OCI-LY7 (cell line): ENCODE data around the gene ARL10. TPM values are rescaled to one million over a fixed set of nuclear protein-coding genes. Genes with fewer than 3 reads are reported as not detected.

Experiments
- BruUV-seq: library from RNA; stranded (reverse); fragments of 400-500 nt; replicated peaks from 2 replicates; lab custom pipeline; 2021; lab: Mats Ljungman, UMichigan
- CTCF ChIA-PET: fragments of 300-600 bp; sonication (Branson Sonifier 250); formaldehyde crosslinking; loops from one replicate; lab custom pipeline; 2022; ENCODE audit warnings: antibody characterized with exemption; ENCODE audit not compliant: unreplicated experiment; lab: Charles Lee
- POLR2A ChIA-PET: fragments of 300-600 bp; sonication (Branson Sonifier 250); formaldehyde crosslinking; loops from one replicate; lab custom pipeline; 2022; ENCODE audit warnings: antibody characterized with exemption; lab: Charles Lee
- DNase-seq: peaks from one replicate; pipeline ENCODE4 v3.0.0-alpha.2; 2015; ENCODE audit warnings: low spot score
- H2AFZ ChIP-seq: fragments of 200-600 bp; sonication (generic), shearing (Covaris generic); 2 replicates; pipeline ENCODE4 v1.6.1; 2014; ENCODE audit warnings: mild to moderate bottlenecking, antibody characterized with exemption, low read length, moderate library complexity
- H3K27ac ChIP-seq: fragments of 200-600 bp; sonication (generic); 2 replicates; pipeline ENCODE4 v1.5.1; 2014; ENCODE audit warnings: mixed run types, low read depth, mild to moderate bottlenecking, moderate library complexity, low read length, inconsistent platforms; ENCODE audit not compliant: poor library complexity, severe bottlenecking
- H3K36me3 ChIP-seq: fragments of 200-600 bp; sonication (generic); 2 replicates; pipeline ENCODE4 v1.6.1; 2014; ENCODE audit warnings: mild to moderate bottlenecking, antibody characterized with exemption, low read length, moderate library complexity, mixed read lengths; ENCODE audit not compliant: insufficient read depth
- H3K4me1 ChIP-seq: fragments of 200-600 bp; sonication (generic); 2 replicates; pipeline ENCODE4 v1.5.1; 2014; ENCODE audit warnings: mild to moderate bottlenecking, low read length; ENCODE audit not compliant: insufficient read depth, poor library complexity, severe bottlenecking
- H3K4me2 ChIP-seq: fragments of 200-600 bp; sonication (generic); 2 replicates; pipeline ENCODE4 v1.6.1; 2014; ENCODE audit warnings: mild to moderate bottlenecking, low read length
- H3K4me3 ChIP-seq: fragments of 200-600 bp; sonication (generic); 2 replicates; pipeline ENCODE4 v1.5.1; 2014; ENCODE audit warnings: mild to moderate bottlenecking, low read depth, low read length; ENCODE audit not compliant: poor library complexity, severe bottlenecking
- H3K79me2 ChIP-seq: fragments of 200-600 bp; sonication (generic); 2 replicates; pipeline ENCODE4 v1.6.1; 2016; ENCODE audit warnings: low read depth, mild to moderate bottlenecking, low read length, moderate library complexity, mixed read lengths; ENCODE audit not compliant: insufficient read depth
- H3K9me2 ChIP-seq: fragments of 200-600 bp; sonication (generic); 2 replicates; pipeline ENCODE4 v1.6.1; 2016; ENCODE audit warnings: mild to moderate bottlenecking, low read length, mixed read lengths; ENCODE audit not compliant: insufficient read depth
- H3K9me3 ChIP-seq: fragments of 200-600 bp; sonication (generic); 2 replicates; pipeline ENCODE4 v1.6.1; 2014; ENCODE audit warnings: mild to moderate bottlenecking, mixed run types, low read length, mixed read lengths
- H4K20me1 ChIP-seq: fragments of 200-600 bp; sonication (generic); 2 replicates; pipeline ENCODE4 v1.6.1; 2014; ENCODE audit warnings: mild to moderate bottlenecking, antibody characterized with exemption, low read length, moderate library complexity, mixed read lengths; ENCODE audit not compliant: insufficient read depth
- CTCF ChIP-seq: fragments of 200-600 bp; sonication (generic); conservative IDR thresholded peaks from 2 replicates; pipeline ENCODE4 v1.5.1; 2014; ENCODE audit warnings: mild to moderate bottlenecking, antibody characterized with exemption, low read length, moderate library complexity, mixed read lengths
- EZH2phosphoT487 ChIP-seq: fragments of 200-600 bp; sonication (generic); IDR thresholded peaks from 2 replicates; pipeline ENCODE4 v1.6.1; 2018; ENCODE audit warnings: low read depth, borderline replicate concordance, mild to moderate bottlenecking, mixed run types, antibody characterized with exemption, low read length, moderate library complexity, mixed read lengths
- intact Hi-C: fragments of 100-400 bp; cut with micrococcal nuclease; formaldehyde crosslinking; loops from one replicate; pipeline ENCODE4 v1.10.0; 2022; ENCODE audit not compliant: unreplicated experiment
- total RNA-seq, 2 experiments: library from RNA; depleted of rRNA in 1 of 2; stranded (reverse); fragments of >200 nt in 1 of 2; shearing (Covaris generic) in 1 of 2; gene quantifications; 2 replicates each; pipeline ENCODE4 v1.2.3, GENCODE V29; 2014 to 2022

ARL10 gene
- total RNA-seq, 2 experiments from 2014 or later, result 0.06 TPM; not detected in 1

- H3K4me1 ChIP-seq, result no peaks in the 10 kb centered on the region
- intact Hi-C loops, result no loop called here
- TF ChIP-seq EZH2phosphoT487 (no peak), CTCF (no peak)
- DNase-seq, result no peak
- H3K4me2 ChIP-seq, result no peak overlapping the region
- BruUV-seq, result no TSS peak
- ChIA-PET POLR2A (no interaction called here), CTCF (no interaction called here)
- no peaks in the 10 kb centered on the region for H3K36me3 ChIP-seq
- no peak overlapping the region for H3K4me3 ChIP-seq
- H3K9me2 ChIP-seq, result no peaks in the 10 kb centered on the region
- no peak overlapping the region for H2AFZ ChIP-seq
- no peaks in the 10 kb centered on the region for H3K79me2 ChIP-seq
- no peak overlapping the region for H3K27ac ChIP-seq
- H4K20me1 ChIP-seq, result no peaks in the 10 kb centered on the region
- H3K9me3 ChIP-seq, result no peaks in the 10 kb centered on the region
These were observed 36.3 kb downstream of the ARL10 start for GRCh38 chr5:176401281-176402205.

GRCh38 chr5:176405656-176406435 lies 40.6 kb downstream of the ARL10 start:
- H3K36me3 ChIP-seq, result peaks cover 22% of the 10 kb centered on the region; the same call in 1 of the 2 replicates
- POLR2A ChIA-PET, result interaction anchor here (0.6 to 1.1 kb wide), 3 partner anchors 128 to 848 kb away, joined by 3 to 8 read pairs (median 4); no protein-coding TSS in a partner anchor
- H2AFZ ChIP-seq, result no peak overlapping the region
- H3K4me2 ChIP-seq, result no peak overlapping the region
- no peaks in the 10 kb centered on the region for H4K20me1 ChIP-seq
- H3K4me1 ChIP-seq, result no peaks in the 10 kb centered on the region
- CTCF ChIA-PET, result interaction anchor here (0.9 to 1.3 kb wide), 2 partner anchors 31 to 86 kb away, joined by 3 to 5 read pairs; no protein-coding TSS in a partner anchor
- no peaks in the 10 kb centered on the region for H3K9me2 ChIP-seq
- no peak overlapping the region for H3K4me3 ChIP-seq
- H3K27ac ChIP-seq, result no peak overlapping the region
- H3K9me3 ChIP-seq, result no peaks in the 10 kb centered on the region
- DNase-seq, result peak; percentile 58
- BruUV-seq, result no TSS peak
- H3K79me2 ChIP-seq, result no peaks in the 10 kb centered on the region
- TF ChIP-seq EZH2phosphoT487 (no peak), CTCF (peak; percentile 66)
- intact Hi-C loops, result no loop called here
